ENCODE measurements around the gene PNMA6F.
"Not testable (repeated sequence)": the region's sequence is repeated elsewhere in the genome, so short reads cannot be mapped to it uniquely, and the experiment has no call there.

GRCh38 chrX:153279304-153279703, 42.3 kb downstream of the PNMA6F start:
- TF ChIP-seq, protein P1, sequence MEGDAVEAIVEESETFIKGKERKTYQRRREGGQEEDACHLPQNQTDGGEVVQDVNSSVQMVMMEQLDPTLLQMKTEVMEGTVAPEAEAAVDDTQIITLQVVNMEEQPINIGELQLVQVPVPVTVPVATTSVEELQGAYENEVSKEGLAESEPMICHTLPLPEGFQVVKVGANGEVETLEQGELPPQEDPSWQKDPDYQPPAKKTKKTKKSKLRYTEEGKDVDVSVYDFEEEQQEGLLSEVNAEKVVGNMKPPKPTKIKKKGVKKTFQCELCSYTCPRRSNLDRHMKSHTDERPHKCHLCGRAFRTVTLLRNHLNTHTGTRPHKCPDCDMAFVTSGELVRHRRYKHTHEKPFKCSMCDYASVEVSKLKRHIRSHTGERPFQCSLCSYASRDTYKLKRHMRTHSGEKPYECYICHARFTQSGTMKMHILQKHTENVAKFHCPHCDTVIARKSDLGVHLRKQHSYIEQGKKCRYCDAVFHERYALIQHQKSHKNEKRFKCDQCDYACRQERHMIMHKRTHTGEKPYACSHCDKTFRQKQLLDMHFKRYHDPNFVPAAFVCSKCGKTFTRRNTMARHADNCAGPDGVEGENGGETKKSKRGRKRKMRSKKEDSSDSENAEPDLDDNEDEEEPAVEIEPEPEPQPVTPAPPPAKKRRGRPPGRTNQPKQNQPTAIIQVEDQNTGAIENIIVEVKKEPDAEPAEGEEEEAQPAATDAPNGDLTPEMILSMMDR (IDR thresholded peaks at IDR 0.05; ENCODE audit: insufficient read depth, low read depth, low read length), result not testable (repeated sequence)
- not testable (repeated sequence) for TF ChIP-seq EZH2 (IDR thresholded peaks at IDR 0.05; ENCODE audit: insufficient read depth, low read length)

Data from astrocyte (in vitro differentiated cells and primary cell).